GM19397 (cell line): Measurements from ENCODE around the gene CD48.

ENCODE experiments used
- ATAC-seq: cut with Tn5 transposase; IDR thresholded peaks from one replicate; pipeline ENCODE4 v1.9.1; 2021; ENCODE audit warnings: mild to moderate bottlenecking, moderate library complexity; ENCODE audit not compliant: unreplicated experiment

The CD48 gene

DNA sequence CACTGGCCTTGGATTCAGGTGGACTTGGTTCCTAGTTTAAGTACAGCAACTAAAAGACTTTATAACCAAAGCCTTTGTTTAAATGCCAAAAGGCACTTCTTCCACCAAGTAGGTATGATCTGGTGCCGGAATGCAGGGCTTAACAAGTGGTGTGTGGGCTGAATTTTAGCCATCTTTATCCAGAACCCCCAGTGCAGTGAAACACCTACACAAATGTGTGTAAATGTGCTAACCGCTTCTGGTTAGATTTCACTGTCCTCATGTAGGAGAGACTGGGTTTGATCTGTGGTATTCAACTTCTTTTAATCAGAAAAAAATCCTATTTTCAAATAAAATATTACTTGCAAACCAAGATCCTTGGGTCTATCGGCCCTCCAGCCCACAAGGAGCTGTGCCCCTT is 75.1 kb downstream of the CD48 start:
- ATAC-seq = no peak

DNA sequence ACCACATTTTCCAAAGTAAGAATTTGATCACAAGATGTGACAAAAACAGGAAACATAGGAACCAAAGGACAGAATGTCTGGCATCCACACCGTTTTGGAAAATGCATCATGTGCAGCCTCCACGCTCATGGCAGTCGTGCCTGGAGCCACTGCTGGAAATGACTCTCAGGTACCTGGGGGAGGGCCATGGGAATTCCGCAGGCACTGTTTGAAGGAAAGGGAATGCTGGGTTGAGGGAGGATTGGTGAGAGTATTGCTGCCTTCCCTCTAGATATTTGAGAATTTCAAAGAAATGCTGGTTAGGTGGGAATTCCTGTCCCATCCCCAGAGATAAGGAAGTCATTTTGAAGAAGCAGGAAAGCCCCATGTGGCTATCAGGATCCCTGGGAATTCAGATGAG is 75.5 kb downstream of the CD48 start:
- ATAC-seq = no peak

DNA sequence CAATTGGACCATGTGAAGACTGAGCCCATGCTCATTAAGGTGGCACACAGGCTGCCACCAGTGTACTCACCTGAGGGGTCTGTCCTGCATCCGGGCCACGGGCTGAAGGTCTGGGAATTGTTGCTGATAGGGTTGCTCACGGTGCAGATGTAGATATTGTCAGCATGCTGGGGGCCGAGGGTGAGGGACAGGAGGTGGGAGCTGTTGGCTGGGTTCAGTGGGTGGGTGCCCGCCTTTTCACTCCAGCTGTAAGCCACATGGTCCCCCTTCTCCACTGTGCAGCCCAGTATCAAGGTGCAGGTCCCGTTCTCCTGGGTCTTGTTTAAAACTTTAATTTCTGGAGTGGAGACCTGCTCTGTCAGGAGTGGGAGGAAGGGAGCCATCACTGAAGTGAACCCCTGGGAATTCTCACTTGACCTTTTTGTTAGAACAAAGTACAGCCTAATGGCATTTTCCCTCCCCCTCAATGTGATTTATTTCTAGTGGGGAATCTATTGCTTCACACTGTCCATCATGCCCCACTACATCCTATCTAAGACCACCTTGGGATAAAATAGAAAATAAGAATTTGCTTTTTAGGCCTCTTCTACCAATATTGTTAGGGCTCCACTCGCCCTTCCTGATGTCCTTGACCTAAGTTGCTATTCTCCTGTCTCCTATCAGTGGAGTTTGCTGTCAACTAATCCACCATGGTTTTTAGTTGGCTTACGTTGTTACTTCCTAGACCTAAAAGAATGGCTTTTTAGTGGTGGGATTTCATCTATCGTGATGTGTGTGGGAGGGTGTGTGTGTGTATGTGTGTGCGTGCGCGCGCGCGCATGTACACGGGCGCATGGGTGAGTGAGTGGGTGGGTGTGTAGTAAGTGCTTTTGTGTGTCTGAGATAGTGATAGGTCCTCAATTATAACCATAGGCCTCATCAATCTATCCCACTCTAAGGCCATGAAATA is 76.8 kb downstream of the CD48 start:
- no peak for ATAC-seq

DNA sequence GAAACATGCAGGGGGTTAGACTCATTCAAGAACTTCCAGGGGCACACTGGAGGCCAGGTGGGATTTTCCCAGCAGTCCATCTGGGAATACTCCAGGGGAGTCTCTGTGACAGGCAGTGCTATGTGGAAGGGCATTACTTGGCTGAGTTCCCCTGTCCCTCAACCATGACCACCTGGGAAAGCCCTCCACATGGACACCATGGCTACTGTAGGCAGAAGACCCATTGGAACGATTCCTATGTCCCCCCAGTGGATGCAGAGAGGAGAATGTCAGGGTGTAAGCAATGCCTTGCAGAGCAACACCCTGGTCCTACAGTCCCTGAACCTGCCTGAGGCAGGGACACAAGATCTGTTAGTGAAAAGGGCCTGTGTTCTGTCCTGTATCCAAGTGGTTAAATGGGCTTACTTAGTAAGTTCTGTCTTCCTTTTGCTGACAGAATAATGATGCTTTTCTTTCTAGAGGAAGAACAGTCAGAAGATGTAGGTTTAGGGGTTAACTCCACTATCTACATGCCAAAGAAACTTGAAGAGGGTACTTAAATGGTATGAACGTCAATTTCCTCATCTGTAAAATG is 78.2 kb downstream of the CD48 start:
- no peak for ATAC-seq

DNA sequence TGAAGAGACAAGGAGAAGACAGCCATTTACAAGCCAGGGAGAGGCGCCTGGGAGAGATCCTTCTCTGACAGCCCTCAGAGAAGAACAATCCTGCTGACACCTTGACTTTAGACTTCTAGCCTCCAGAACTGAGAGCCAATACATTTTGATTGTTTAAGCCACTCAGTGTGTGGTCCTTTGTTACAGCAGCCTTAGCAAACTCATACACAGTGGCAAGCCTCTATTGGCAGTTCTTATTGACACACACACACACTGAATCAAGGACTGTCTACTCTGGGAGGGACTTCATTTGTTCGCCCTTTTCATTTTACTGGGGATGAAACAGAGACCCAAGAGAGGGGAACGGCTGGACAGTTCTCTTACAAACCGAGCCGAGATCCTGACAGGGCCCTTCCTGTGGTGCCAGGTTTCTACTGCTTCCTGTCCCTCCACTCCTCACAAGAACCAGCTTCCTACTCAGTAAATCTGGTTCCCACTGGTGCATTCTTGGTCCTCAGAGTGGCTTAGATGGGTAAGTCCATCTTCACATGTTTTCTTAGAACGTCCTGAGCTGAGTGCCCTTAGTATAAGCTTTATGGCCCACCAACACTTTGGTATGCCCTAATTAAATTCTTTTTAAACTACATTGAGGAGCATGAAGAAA is 79.5 kb downstream of the CD48 start:
- no peak for ATAC-seq

DNA sequence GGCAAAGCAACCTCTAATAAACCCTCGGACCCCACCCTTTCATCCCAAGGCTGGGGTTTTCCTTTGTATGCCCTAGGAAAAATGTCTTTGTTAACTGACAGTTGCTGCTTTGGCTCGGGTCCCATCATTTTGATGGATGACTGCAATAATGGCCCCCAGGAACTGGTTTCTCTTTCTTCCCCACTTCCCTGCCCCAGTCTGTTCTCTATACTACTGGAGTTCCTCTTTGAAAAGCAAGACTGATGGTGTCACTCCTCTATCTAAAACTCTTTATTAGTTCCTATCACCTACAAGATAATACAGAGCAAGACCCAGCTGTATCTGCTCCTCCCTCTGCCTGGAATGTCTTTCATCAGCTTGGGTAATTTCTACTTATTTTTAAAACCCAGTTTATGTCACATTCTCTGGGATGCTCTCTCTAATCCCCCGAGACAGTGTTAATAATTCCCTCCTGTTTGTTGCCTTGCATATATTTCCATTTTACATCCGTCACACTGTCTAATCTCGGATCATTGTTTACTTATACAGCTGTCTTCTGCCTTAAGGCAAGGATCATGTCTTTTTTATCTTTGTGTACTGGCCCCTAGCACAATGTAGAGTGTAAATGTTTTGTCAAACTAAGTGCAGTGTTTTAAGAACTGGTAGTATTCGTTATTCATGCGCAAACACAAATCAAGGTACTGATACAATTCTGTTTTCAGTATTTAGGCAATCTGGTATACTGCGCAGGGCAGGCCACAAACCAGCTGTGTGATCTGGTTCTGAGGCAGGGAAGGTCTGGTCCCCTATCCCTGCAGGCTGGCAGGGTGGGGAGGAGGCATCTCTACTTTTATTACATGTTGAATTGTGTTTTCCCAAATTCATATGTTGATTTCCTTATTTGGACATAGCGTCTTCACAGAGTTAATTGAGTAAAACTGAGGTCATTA is 80.8 kb downstream of the CD48 start:
- no peak for ATAC-seq

DNA sequence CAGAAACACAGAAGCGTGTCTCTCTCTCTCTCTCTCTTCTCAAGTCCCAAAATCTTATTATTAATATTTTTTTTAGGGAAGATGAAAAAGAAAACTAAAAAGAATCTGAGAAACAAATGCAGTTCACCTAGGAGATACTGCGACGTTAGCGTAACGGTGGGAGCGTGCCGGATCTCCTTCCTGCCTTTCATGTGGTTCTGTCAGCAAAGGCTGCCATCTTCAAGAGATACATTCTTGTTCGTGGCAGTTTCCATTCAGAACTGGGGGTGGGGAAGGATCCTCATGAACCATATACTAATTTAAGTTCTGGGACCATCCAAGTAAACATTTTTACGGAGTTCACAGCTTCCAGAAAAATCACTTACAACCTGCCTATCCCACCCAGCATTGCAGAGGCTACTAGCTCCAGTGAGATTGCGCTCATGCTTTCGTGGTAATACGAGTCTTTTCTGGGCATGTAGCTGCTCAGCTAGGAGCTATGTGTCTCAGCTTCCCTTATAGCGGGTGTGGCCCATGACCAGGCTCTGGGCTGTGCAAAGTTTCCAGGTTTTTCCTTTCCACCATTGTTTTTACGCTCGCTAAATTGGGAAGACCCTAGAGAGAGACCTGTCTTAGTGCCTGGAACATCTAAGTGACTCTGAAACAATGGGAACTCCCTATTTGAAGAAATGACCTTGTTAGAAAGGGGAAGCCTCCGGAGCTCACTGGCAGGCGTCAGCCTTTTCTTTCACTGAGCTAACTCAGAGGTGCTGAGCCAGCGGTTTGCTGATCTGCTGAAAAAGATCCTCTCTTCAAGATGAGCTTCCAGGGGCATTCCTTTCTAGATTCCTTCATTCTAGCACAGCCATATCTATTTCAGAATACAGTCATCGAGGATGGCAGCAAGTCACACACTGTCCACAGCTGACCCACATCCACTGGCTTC is 82.1 kb downstream of the CD48 start:
- no peak for ATAC-seq

DNA sequence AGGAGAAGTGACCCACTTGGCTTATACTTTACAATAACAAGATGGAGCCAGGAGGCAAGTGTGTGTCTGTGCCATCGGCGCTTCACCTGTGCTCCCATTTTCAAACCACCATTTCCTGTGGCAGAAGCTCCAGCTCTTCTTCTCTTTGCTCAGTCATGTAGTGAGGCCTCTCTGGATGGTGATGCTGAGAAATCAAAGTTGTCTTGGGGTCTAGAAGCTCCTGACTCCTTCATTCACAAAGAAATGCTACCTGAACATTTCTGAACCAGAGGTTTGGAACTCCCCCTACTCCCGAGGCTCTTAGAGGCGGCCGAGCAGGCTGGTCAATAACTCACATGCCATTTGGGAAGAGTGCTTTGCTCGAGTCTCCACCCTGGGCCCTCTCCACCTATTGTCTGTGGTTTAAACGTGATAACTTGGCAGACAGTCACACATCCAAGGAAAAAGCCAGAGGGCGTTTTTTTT is 82.8 kb downstream of the CD48 start:
- ATAC-seq = no peak
